Endothelial cell of umbilical vein (primary cell): Measurements from ENCODE around the gene SMARCAD1. TPM values are rescaled to one million over a fixed set of nuclear protein-coding genes. Genes with fewer than 3 reads are reported as not detected.
A peak's percentile ranks its signal among the peaks of the same experiment; 100 is the strongest.

Experiments used
- BruUV-seq: library from RNA; stranded (reverse); fragments of 400-500 nt; replicated peaks from 2 replicates; lab custom pipeline; 2021; lab: Mats Ljungman, UMichigan
- CTCF ChIA-PET: fragments of 300-600, 350-600 bp; sonication (Branson Sonifier 250); formaldehyde crosslinking; loops from one replicate; lab custom pipeline; 2021; ENCODE audit warnings: antibody characterized with exemption, inconsistent platforms; lab: Charles Lee
- POLR2A ChIA-PET: fragments of 300-600, 350-600 bp; sonication (Branson Sonifier 250); formaldehyde crosslinking; loops from one replicate; lab custom pipeline; 2021; ENCODE audit warnings: antibody characterized with exemption, inconsistent platforms; lab: Charles Lee
- DNase-seq: peaks from one replicate; pipeline ENCODE4 v3.0.0-alpha.2; 2011; ENCODE audit warnings: low read depth, low spot score
- FAIRE-seq: peaks from 2 replicates; lab custom pipeline; 2011; peaks lifted over from hg19 to GRCh38; lab: Jason Lieb, UNC
- H2AFZ ChIP-seq: 2 replicates; pipeline ENCODE4 v1.6.0; 2012; ENCODE audit warnings: low read depth, low read length, control low read depth, inconsistent platforms
- H3K27ac ChIP-seq: 2 replicates; pipeline ENCODE4 v1.5.1; 2011; ENCODE audit warnings: low read depth, mild to moderate bottlenecking, control low read depth, low read length, moderate library complexity; ENCODE audit not compliant: insufficient read depth
- H3K27me3 ChIP-seq, 2 experiments: 2 replicates each; pipeline versions ENCODE4 v1.6.0 to v1.6.1; 2011; ENCODE audit warnings: low read length in 2 of 2, mixed read lengths in 1 of 2; ENCODE audit not compliant: control insufficient read depth in 2 of 2, insufficient read depth in 2 of 2
- H3K36me3 ChIP-seq, 2 experiments: 2 replicates in 1 of 2; 3 replicates in 1 of 2; pipeline ENCODE4 v1.5.1; 2011; ENCODE audit warnings: low read length in 2 of 2, mild to moderate bottlenecking in 1 of 2, moderate library complexity in 1 of 2; ENCODE audit not compliant: control insufficient read depth in 2 of 2, insufficient read depth in 2 of 2; ENCODE audit errors: extremely low read depth in 1 of 2
- H3K4me1 ChIP-seq: 3 replicates; pipeline ENCODE4 v1.5.1; 2011; ENCODE audit warnings: mild to moderate bottlenecking, low read length; ENCODE audit not compliant: control insufficient read depth, insufficient read depth; ENCODE audit errors: extremely low read depth
- H3K4me2 ChIP-seq: 2 replicates; pipeline ENCODE4 v1.6.1; 2011; ENCODE audit warnings: low read length, control low read depth, mixed read lengths; ENCODE audit not compliant: insufficient read depth
- H3K4me3 ChIP-seq, 3 experiments: fragments of 200-600 bp in 1 of 3; sonication (generic), shearing (Covaris generic) in 1 of 3; replicated peaks in 1 of 3; 2 replicates each; pipeline ENCODE4 v1.5.1; 2011 to 2016; ENCODE audit warnings: control low read depth in 3 of 3, low read length in 3 of 3, mild to moderate bottlenecking in 2 of 3, inconsistent platforms in 1 of 3, low read depth in 1 of 3, moderate library complexity in 1 of 3; ENCODE audit not compliant: insufficient read depth in 1 of 3
- H3K79me2 ChIP-seq: 2 replicates; pipeline ENCODE4 v1.6.0; 2012; ENCODE audit warnings: low read length, inconsistent platforms; ENCODE audit not compliant: control insufficient read depth, insufficient read depth
- H3K9ac ChIP-seq: replicated peaks from 2 replicates; pipeline ENCODE3; 2011; ENCODE audit warnings: low read length, control low read depth; ENCODE audit not compliant: insufficient read depth; ENCODE audit errors: extremely low read depth
- H3K9me1 ChIP-seq: replicated peaks from 3 replicates; pipeline ENCODE4 v1.6.0; 2011; ENCODE audit warnings: mild to moderate bottlenecking, low read length; ENCODE audit not compliant: control insufficient read depth, insufficient read depth; ENCODE audit errors: extremely low read depth
- H3K9me3 ChIP-seq: replicated peaks from 2 replicates; pipeline ENCODE4 v1.5.1; 2012; ENCODE audit warnings: low read length, inconsistent platforms; ENCODE audit not compliant: control insufficient read depth, insufficient read depth
- H4K20me1 ChIP-seq: replicated peaks from 2 replicates; pipeline ENCODE3; 2011; ENCODE audit warnings: mild to moderate bottlenecking, low read length; ENCODE audit not compliant: control insufficient read depth, insufficient read depth; ENCODE audit errors: extremely low read depth
- CTCF ChIP-seq, 2 donors: IDR thresholded peaks; 1 replicate in 1 of 2; 2 replicates in 1 of 2; pipeline ENCODE4 v1.5.1; 2011; ENCODE audit warnings: low read length in 2 of 2, mild to moderate bottlenecking in 2 of 2, moderate library complexity in 2 of 2, control low read depth in 1 of 2, inconsistent platforms in 1 of 2, low read depth in 1 of 2; ENCODE audit not compliant: insufficient read depth in 1 of 2; ENCODE audit errors: extremely low read depth in 1 of 2
- FOS ChIP-seq: IDR thresholded peaks from 2 replicates; pipeline ENCODE4 v1.6.1; 2011; ENCODE audit warnings: mild to moderate bottlenecking, low read length, moderate library complexity, borderline replicate concordance; ENCODE audit not compliant: insufficient read depth
- GATA2 ChIP-seq: IDR thresholded peaks from 2 replicates; pipeline ENCODE4 v1.7.0; 2011; ENCODE audit warnings: low read depth, mild to moderate bottlenecking, moderate library complexity, mixed read lengths, low read length; ENCODE audit not compliant: insufficient read length, insufficient read depth
- JUN ChIP-seq: IDR thresholded peaks from 2 replicates; pipeline ENCODE4 v1.6.1; 2011; ENCODE audit warnings: borderline replicate concordance, low read depth; ENCODE audit not compliant: insufficient read length, insufficient read depth
- POLR2A ChIP-seq: IDR thresholded peaks from 2 replicates; pipeline ENCODE4 v1.6.1; 2012; ENCODE audit warnings: low read depth, mild to moderate bottlenecking, control low read depth, low read length
- POLR2AphosphoS5 ChIP-seq: IDR thresholded peaks from 2 replicates; pipeline ENCODE4 v1.6.1; 2012; ENCODE audit warnings: low read depth, mild to moderate bottlenecking, control low read depth, low read length, moderate library complexity; ENCODE audit not compliant: insufficient read depth
- dilution Hi-C: fragments of 300-500 bp; cut with MboI; formaldehyde crosslinking; loops from one replicate; pipeline ENCODE4 v1.15.0; 2019; ENCODE audit warnings: low sequenced_read_pairs; ENCODE audit not compliant: extremely low pct_ligation_motif_present
- intact Hi-C: fragments of 100-400 bp; cut with micrococcal nuclease; formaldehyde crosslinking; loops from one replicate; pipeline ENCODE4 v1.10.0; 2022
- polyA plus RNA-seq, 4 experiments: library from polyadenylated mRNA; depleted of rRNA in 3 of 4; stranded (reverse) in 3 of 4; unstranded in 1 of 4; fragments of >200 nt; gene quantifications; 2 replicates each; pipeline versions ENCODE4 v1.2.1 to v1.2.3, GENCODE V29; 2011 to 2012; ENCODE audit warnings: missing spikeins in 1 of 4
- total RNA-seq: library from RNA; stranded (reverse); gene quantifications from 2 replicates; pipeline ENCODE4 v1.2.3, GENCODE V29; 2021

SMARCAD1 gene
- total and polyA plus RNA-seq, 2 donors (not counting 3 experiments of a cell fraction or from before 2014, with no cell fraction given), result 15.5 to 34.8 TPM

- Histone ChIP-seq H3K4me1 (peaks cover 14% of the 10 kb centered on the region), H2AFZ (no peak overlapping the region), H3K9me1 (no peaks in the 10 kb centered on the region), H3K27me3 (no peaks in the 10 kb centered on the region), H4K20me1 (no peaks in the 10 kb centered on the region), H3K27ac (peak overlapping the region; percentile 1), H3K79me2 (no peaks in the 10 kb centered on the region), H3K9ac (no peak overlapping the region), H3K4me2 (peak overlapping the region; percentile 59), H3K4me3 (no peak overlapping the region), H3K36me3 (peaks cover 0 to 6% of the 10 kb centered on the region in 2 experiments), H3K9me3 (no peaks in the 10 kb centered on the region)
- DNase-seq (peak; percentile 79), FAIRE-seq (peak; percentile 58)
- POLR2A ChIA-PET, result no interaction called here
- CTCF ChIA-PET, result interaction anchor here (0.7 to 1.3 kb wide), 2 partner anchors 9 to 101 kb away, joined by 3 to 4 read pairs; no protein-coding TSS in a partner anchor
- TF ChIP-seq POLR2AphosphoS5 (no peak), FOS (peak; percentile 52), JUN (no peak), GATA2 (no peak), CTCF (IDR thresholded peaks at IDR 0.05; ENCODE audit: extremely low read depth in 1 of 2, insufficient read depth in 1 of 2, low read depth in 1 of 2, low read length in 2 of 2) (no peak), POLR2A (no peak)
- intact Hi-C loops, result no loop called here
- dilution Hi-C loops, result no loop called here
- BruUV-seq, result TSS peak; percentile 29
Measured at GRCh38 chr4:94262163-94263016, 54.7 kb downstream of the SMARCAD1 start.
